HT-29 (cell line): ENCODE measurements around the gene BPIFA3. TPM values are rescaled to one million over a fixed set of nuclear protein-coding genes. Genes with fewer than 3 reads are reported as not detected.
"Not testable (repeated sequence)": the region's sequence is repeated elsewhere in the genome, so short reads cannot be mapped to it uniquely, and the experiment has no call there.

Experiments
- DNase-seq: peaks from one replicate; pipeline ENCODE4 v3.0.0-alpha.2; 2015; ENCODE audit warnings: low spot score
- total RNA-seq: library from RNA; depleted of rRNA; stranded (reverse); fragments of >200 nt; shearing (Covaris generic); gene quantifications from 2 replicates; pipeline ENCODE4 v1.2.3, GENCODE V29; 2014; rRNA removed

The BPIFA3 gene
- not detected in 2 replicates for total RNA-seq

DNA sequence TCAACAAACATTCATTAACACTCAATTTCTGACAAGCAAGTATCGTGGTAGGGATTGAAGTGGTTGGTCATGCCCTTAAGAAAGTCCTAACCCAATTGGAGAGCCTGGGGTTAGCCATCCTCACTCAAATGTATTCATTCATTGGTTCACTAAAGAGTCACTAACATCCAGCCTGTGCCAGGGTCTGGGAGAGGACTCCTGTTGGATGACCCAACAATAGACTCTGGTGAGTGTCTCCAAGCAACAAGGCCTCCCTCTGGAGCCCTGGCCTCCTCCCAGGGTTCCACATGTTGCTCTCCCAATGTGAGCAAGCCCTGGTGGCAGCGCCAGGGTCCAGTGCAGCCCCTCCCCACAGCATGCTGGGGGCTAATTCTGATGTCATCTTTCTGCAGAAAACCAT lies at the start of gene BPIFA3:
TSS of gene BPIFA3 (plus strand) at position 301 of the 400 bp plus-strand sequence. CDS start 185 bp downstream, outside the sequence.
- DNase-seq: no peak

DNA sequence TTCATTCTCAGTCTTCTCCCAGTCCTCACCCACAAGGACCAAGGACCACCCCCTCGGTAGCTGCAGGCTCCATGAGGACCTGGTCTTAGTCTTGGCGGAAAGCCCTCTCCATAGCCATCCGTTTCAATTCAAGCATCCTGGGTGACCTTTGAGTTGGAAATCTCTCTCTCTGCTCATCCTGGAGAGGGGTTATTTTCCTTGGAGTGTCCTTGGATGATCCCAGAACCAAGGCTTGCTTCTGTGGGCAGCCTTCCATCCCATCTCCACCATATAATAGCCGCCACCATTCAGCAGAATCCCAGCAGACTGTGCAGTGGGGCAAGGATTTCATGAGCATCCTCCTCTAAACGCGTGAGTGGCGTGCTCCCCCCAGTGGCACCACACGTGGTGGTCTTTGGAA lies 49.3 kb upstream of the BPIFA3 start, which contains the start of gene BPIFA2:
TSS of gene BPIFA2 (plus strand) at position 301 of the 400 bp plus-strand sequence. CDS start 987 bp downstream, outside the sequence.
- DNase-seq: no peak

DNA sequence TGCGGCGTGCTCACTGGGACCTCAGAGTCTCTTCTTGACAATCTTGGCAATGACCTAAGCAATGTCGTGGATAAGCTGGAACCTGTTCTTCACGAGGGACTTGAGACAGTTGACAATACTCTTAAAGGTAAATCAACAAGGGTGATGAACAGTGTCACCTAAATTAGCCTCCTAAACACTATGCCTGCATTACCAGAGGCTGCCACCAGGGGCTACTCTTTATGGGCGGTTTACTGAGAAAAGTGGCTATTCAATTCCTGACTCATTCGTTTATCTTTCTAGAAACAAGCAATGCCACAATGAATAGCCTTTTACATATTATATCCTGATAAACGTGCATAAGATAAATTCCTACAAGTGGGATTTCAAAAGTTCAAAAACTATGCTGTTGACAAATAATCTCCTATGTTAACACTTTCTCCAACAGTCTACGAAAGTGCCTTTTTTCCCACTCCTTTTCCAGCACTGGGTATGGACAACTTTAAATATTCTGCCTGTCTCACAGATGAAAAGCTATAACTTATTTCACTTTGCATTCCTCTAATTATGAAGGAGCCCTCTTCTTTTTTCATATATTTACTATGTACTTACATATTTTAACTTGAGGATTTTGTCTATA lies 47.9 kb upstream of the BPIFA3 start:
- peak; percentile 72 for DNase-seq

DNA sequence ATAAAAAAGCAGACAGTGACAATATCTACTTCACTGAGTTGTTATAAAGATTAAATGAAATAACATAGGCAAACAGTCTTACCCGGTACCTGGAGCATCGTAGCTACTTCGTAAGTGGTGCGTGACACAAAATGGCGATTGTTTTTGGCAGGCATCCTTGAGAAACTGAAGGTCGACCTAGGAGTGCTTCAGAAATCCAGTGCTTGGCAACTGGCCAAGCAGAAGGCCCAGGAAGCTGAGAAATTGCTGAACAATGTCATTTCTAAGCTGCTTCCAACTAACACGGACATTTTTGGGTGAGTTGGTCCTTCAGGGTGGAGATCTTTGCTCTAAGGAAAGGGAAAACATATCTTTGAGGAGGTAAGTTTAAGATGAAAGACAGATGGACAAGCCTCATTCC lies 44.4 kb upstream of the BPIFA3 start:
- no peak for DNase-seq

DNA sequence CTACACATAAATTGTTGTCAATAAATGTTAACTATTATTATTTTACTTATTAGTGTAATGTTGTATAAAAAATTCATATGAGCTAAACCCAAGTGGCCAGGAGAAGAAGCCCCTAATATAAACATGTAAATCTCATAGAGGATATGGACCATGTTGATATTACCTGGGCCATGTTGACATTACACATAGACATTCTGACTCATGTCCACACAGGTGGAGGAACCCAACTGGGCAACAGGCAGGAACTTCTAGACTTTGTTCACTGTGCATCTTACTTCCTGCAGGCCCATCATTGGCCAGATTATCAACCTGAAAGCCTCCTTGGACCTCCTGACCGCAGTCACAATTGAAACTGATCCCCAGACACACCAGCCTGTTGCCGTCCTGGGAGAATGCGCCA lies 42.0 kb upstream of the BPIFA3 start:
- DNase-seq: no peak

DNA sequence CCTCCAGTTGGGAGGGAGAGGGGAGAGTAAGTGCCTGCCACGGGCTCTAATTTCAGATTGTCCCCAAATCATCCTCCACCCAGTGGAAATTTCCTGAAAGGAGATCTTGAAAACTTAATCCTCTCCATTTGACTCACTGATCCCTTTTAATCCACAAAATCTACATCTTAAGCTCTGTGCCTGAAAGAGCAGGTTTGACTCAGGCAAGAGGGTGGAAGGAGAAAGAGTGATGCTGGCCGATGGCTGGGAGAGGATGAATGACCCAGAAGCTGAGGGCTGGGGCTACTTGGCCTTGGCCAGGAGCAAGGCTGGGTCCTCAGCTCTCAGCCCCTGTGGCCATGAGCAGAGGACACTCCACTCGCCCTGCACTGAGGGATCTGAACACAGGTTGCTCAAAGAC lies 41.1 kb upstream of the BPIFA3 start:
- DNase-seq: no peak

DNA sequence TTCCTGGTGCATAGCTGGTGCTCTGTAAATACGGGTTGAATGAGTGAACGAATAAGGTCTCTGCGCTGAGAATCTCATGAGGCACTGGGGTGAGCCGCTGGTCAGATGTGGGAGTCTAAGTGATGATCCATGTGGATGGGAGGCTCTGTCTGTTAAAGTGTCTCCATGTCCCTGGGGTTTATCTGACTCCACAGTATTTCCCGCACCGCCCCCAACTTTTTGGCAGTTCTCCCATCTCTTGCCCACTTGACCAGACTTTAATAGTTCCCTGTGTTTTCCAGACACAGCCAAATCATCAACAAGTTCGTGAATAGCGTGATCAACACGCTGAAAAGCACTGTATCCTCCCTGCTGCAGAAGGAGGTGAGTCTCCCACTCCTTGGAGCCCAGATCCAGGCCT lies 39.3 kb upstream of the BPIFA3 start:
- no peak for DNase-seq

DNA sequence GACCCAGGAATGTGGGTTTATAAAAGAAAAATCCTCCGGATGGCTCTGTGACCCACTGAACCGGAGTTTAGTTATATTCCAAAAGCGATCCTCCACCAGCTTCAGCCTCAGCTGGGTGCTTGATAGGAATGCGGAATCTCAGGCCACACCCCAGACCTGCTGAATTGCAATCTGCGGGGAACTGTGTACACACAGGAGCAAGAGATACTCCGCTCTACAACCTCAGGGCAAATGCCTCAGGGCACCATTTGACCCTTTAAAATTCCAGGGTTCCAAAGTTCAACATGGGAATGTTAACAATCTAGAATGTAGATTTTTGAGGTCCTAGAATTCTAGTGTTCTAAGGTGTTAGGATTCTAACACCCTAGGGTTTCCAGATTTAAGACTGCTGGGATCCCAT lies 38.4 kb upstream of the BPIFA3 start:
- DNase-seq: no peak

DNA sequence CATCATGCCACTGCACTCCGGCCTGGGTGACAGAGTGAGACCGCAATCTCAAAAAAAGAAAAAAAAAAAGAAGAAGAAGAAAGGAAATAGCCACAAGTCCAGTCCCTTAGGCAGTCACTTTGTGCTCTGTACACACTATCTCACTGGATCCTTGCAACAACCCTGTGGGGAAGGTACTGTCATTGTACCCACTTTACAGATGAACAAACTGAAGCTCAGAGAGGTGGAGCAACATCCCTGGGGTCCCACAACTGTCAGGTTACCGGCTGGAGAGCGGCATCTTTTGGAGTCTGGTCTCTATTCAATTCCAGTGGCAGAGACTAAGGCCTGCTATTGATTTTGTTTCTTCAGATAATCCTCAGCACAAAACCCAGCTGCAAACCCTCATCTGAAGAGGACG lies 37.0 kb upstream of the BPIFA3 start:
- no peak for DNase-seq

DNA sequence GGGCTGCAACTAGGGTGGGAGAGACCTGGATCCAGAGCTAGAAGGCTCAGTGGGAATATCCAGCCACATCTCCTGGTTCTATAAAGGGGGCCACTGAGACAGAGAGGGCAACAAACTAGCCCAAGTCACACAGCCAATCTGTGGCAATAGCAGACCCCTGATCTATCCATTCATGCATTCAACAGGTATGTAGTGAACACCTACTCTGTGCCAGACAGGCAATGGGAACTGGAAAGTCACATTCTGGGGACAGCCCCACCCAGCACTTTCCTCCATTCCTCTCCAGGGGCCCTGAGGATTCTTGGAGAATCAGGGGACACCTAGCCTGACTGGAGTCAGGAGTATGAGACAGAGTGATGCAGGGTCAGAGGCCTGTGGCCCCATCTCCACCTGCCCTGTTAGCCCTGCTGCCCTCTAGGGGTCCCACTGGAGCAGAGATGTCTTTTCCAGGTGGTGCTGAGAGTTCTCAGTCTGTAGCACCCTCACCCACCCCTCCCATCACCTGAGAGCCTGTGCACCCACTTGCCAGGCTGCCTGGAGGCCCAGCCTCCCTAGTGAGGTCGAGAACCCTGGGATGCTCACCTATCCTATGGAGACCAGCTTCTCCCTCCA lies 35.6 kb upstream of the BPIFA3 start:
- DNase-seq: no peak

DNA sequence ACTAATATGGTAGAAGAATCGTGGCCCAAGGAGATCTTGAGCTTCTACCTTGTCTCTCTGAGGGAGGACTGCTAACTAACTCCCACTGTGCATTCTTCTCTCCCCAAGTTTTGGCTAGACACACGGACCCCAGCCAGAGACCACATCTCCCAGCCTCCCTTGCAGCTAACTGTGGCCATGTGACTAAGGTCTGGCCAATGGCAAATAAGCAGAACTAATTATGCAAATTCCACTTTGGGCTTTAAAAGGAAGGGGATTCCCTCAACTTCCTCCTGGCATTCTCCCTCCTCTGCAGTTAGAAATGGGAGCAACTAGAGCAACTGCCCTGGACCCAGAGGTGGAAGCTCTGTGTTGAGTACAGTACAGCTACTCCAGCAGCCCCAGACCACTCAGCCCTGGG lies 33.8 kb upstream of the BPIFA3 start:
- DNase-seq: no peak

DNA sequence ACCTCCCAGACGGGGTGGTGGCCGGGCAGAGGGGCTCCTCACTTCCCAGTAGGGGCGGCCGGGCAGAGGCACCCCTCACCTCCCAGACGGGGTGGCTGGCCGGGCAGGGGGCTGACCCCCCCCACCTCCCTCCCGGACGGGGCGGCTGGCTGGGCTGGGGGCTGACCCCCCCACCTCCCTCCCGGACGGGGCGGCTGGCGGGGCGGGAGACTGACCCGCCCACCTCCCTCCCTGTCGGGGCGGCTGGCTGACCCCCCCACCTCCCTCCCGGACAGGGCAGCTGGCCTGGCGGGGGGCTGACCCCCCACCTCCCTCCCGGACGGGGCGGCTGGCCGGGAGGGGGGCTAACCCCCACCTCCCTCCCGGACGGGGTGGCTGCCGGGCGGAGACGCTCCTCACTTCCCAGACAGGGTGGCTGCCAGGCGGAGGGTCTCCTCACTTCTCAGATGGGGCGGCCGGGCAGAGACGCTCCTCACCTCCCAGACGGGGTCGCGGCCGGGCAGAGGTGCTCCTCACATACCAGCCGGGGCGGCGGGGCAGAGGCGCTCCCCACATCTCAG lies 32.0 kb upstream of the BPIFA3 start:
- not testable (repeated sequence) for DNase-seq

DNA sequence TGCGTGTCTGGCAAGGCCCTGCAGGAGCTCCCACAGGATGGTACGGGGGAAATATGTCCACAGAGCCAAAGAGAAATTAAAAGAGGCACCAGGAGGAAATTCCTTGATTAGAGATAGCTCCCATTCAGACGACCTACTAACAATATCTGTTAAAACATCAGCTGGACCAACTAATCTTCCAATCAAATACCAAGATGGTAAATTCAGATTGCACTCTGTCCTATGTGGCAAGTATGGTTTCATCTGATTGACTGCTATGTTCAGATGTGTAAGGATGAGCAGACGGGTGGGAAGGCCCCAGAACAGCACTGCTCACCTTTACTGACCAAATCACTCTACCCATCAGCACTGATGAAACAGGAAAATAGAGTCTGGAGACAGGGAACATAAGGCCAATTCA lies 29.7 kb upstream of the BPIFA3 start:
- no peak for DNase-seq

DNA sequence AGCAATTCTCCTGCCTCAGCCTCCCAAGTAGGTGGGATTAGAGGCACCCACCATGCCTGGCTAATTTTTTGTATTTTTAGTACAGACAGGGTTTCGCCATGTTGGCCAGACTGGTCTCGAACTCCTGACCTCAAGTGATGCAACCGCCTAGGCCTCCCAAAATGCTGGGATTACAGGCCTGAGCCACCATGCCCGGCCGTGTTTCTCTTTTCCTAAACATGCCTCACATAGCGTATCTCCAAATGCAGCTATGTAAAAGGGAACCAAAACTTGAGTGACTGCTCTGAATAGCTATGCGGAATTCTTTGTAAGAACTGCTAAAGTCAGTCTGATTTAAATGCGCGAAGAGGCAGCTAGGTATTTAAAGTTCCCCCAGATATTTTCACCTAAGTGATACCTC lies 28.7 kb upstream of the BPIFA3 start:
- no peak for DNase-seq

DNA sequence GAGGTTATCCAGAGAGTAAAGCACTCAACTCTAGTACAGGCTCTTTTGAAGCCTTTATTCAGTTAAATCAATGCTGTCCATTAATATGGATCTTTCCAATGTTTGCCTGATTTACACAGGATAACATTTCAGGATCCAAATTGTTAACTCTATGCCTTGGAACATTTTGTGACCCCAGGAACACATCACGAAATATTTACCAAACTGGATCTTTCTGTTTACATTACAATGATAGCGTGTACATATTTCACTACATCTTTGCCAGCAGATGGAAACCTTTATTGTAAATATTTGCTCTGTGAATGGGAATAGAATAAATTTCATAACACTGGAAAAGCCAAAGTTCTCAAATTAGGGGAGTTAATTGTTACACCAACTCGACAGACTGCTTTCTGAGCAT lies 25.7 kb upstream of the BPIFA3 start:
- DNase-seq: no peak

DNA sequence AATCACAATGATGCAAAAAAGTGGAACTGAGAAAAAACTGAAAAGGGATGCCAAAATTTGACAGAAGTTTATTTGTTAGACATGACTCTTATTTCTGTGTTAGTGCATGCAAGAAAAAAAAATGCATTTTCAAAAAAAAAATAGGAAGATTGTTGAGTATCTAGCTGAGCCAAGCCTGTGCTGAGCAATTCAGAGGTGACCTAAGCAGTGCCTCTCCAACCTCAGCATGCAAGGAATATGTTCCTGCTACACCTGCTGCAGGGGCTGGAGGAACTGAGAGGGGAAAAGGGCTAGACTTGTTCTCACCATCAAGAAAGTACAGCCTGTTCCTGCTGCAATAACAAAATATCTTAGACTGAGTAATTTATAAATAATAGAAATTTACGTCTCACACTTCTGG lies 25.2 kb upstream of the BPIFA3 start:
- no peak for DNase-seq

DNA sequence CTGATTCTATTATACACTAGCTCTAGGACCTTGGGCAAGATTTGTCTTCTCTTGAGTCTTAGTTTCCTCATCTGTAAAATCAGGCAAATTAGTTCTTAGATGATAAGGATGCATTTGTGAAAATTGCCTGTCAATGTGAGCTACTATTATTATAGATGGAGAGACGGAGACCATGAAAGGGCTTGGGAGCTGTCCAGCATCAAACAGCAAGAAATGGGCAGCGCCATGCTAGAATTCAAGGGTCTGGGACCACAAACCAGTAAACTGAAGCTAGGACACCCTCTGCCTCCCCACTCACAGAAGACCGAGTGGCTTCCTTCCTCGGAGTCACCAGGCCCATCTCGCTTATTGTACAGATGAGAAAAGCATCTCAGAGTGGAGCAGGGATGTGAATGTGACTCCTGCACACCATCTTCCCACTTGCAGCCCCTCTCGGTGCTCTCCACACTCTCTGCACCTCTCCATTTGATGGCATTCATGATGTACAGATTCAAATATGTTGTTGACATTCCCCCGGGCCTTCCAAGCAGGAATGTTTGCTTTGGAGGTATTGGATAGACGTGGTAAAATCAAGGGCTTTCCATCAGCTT lies 24.1 kb upstream of the BPIFA3 start:
- DNase-seq: no peak

DNA sequence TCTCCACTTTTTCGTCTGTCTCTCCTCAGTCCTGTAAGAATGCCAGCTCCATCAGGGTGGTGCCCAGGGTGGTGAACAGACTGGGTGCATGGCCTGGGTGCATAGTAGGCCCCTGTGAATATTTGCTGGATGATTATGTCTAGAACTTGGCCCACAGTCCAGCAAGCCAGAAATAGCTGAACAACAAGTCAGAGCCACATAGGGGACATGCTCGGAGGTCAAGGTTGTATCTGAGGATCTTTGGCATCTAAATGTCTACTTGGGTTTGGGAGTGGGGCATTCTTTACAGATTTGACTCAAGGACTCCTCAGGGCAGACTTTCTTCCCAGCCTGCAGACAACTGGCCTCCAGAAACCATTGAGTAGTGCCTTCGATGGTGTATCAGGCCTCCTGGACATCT lies 18.1 kb upstream of the BPIFA3 start:
- no peak for DNase-seq

DNA sequence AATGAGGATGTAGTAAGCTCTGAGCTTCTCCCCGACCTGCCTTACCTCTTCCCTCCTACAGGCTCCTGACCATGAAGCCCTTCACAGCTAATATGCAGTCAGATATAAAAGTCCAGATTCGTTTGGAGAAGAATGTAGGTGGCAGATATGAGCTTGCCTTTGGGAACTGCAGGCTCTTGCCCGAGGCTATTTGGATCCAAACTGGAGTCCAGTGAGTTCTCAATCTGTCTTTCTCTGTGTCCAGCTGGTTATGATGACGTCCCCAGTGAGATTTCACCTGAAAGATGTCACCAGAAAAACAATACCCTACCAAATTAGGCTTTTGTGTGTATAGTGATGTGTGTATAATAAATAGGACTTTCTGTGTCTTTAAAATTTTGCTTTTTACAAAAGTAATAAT lies 14.7 kb upstream of the BPIFA3 start:
- DNase-seq: no peak

DNA sequence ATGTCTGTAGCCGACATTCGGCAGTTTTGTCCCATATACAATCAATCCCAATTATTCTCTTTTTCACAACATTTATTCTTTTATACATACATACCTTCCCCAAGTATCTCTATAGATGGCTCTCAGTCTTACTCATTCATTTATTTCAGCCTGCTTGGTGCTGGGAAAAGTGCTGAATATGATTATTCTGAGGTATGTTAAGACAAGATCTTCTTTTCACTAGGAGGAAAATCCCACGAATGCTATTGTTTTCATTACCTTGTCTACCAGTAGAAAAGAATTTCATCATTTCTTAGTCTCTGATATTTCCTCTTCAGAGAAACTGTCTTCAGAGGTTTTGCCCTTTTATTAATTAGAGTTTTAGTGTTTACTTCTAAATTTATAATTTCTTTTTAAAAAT lies 13.7 kb upstream of the BPIFA3 start:
- DNase-seq: no peak

DNA sequence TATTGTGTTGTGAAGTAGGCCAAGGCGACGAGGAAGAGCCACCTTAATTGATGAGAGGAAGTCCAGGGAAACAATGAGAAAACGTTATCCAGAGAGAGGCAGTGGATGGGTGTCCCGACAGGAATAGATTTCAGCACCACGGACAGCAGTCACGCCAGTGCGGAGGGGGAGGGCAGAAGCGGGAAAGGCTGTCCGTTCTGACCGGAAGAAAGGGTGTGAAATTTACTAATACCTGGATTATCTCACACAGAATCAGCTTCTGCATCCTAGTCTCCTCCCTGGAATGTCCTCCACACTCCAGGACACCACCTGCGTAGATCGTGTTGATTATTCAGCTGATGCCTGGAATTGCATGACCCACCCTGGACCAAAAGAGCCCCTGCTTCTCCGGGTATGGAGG lies 7.4 kb upstream of the BPIFA3 start:
- DNase-seq: peak; percentile 87

DNA sequence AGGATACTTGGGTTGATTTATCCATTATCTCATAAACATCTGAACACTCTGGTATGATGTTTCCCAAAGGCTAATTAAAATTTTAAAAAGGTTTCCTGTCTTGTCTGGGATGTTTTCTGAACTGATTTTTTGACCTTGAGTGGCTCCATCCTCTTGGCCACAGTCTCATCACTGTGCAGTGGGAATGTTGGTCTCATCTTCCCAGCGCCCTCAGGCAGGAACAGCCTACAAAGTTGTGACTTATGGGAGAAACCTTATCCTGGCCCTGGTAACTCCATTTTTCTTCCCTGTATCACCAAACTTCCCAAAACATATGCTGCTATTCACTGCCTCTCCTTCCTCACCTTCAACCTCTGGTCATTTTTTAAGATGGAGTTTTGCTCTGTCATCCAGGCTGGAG lies 6.8 kb upstream of the BPIFA3 start:
- no peak for DNase-seq
